GM12891 (cell line): Measurements from ENCODE around the gene DDX25.

Experiments
- PAX5 ChIP-seq: IDR thresholded peaks from 2 replicates; pipeline ENCODE4 v1.6.1; 2011; ENCODE audit warnings: low read length, moderate library complexity, mild to moderate bottlenecking; ENCODE audit not compliant: insufficient read depth, severe bottlenecking
- POLR2A ChIP-seq: IDR thresholded peaks from 2 replicates; pipeline ENCODE4 v1.6.1; 2011; ENCODE audit warnings: low read depth, low read length, control low read depth
- POLR2AphosphoS5 ChIP-seq: IDR thresholded peaks from 2 replicates; pipeline ENCODE4 v1.6.1; 2011; ENCODE audit warnings: low read depth, low read length, control low read depth
- POU2F2 ChIP-seq: IDR thresholded peaks from 2 replicates; pipeline ENCODE4 v1.6.1; 2011; ENCODE audit warnings: low read depth, mild to moderate bottlenecking, control low read depth, low read length, moderate library complexity
- SPI1 ChIP-seq: IDR thresholded peaks from 2 replicates; pipeline ENCODE4 v1.6.1; 2011; ENCODE audit warnings: low read depth, low read length, control low read depth
- TAF1 ChIP-seq: IDR thresholded peaks from 2 replicates; pipeline ENCODE4 v1.6.1; 2011; ENCODE audit warnings: low read depth, low read length, control low read depth

DNA sequence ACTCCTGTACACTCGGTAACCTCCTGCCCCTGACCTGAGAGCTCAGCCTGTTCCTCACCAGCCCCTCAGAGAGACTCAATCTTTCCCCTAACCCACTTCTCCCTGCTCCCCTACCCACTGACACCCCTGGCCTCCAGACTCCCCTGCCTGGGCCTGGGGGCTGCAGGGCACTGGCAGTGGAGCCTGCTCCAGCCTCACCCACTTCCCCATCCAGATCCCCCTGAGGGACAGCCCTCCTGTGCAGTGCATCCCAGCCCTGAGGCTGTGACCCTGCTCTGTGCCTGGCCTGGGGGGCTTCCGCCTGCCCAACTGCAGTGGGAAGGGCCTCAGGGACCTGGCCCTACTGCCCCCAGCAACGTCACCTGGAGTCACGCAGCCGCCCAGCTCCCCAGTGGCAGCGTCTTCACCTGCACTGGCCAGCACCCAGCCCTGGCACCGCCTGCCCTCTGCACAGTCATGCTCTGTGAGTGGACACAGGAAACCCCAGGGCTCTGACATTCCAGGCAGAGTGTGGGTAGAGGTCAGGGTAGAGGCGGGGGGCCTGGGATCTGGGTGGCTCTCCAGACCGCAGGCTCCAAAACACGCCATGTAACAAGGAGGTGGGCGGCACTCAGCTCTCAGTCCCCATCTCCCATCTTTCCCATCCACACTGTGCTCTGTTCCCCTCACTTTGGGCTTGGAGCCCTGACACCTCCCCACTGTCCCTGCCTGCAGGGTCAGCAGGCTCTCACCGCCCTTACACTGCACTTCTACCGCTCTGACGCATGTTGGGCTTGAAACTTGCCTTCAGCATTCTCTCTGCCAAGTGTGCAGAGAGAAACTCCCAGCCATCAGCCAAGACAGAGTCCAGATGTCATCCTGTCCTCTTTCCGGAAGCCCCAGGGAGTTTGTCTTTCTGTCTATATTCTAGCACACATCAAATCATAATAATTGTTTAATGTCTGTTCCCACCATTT lies 46.7 kb downstream of the DDX25 start:
- TF ChIP-seq POLR2A (no peak), TAF1 (no peak), POLR2AphosphoS5 (no peak), SPI1 (no peak), PAX5 (no peak), POU2F2 (no peak)
